Measurements from ENCODE around the gene NGRN. TPM values are rescaled to one million over a fixed set of nuclear protein-coding genes. Genes with fewer than 3 reads are reported as not detected.
A peak's percentile ranks its signal among the peaks of the same experiment; 100 is the strongest.
"Not testable (repeated sequence)": the region's sequence is repeated elsewhere in the genome, so short reads cannot be mapped to it uniquely, and the experiment has no call there.

The NGRN gene
- total and polyA plus RNA-seq, 3 experiments from 2014 or later: 34.1 to 45.8 (median 36.0) TPM

- Mint-ChIP-seq H3K9me3 (no peaks in the 10 kb centered on the region), H3K4me1 (peaks cover 55 to 69% (median 66%) of the 10 kb centered on the region in 3 donors), H3K27ac (peak overlapping the region; percentile 10 to 89 (median 52)), H3K27me3 (no peaks in the 10 kb centered on the region), H3K4me3 (peak overlapping the region in 5 of 7 donors; percentile 8 to 80 (median 58)), H3K36me3 (peaks cover 4 to 77% (median 26%) of the 10 kb centered on the region in 3 donors)
- no peaks in the 10 kb centered on the region for H3K27me3 ChIP-seq (ENCODE audit: insufficient read depth, low read length, poor library complexity, severe bottlenecking)
- ChIA-PET CTCF (interaction anchor here (0.6 to 0.9 kb wide), 2 partner anchors 40 to 201 kb away, joined by 3 to 4 read pairs; no protein-coding TSS in a partner anchor), POLR2A (no interaction called here)
- no peak overlapping the region for H3K27ac ChIP-seq (ENCODE audit: low read depth, low read length)
- no peaks in the 10 kb centered on the region for H3K9me3 ChIP-seq (ENCODE audit: low read length)
- DNase-seq: no peak
- H3K36me3 ChIP-seq (ENCODE audit: insufficient read depth, low read length): peaks cover 33% of the 10 kb centered on the region
- no peak overlapping the region for H3K4me3 ChIP-seq (ENCODE audit: low read length)
- H3K4me1 ChIP-seq (ENCODE audit: insufficient read depth, low read length): peaks cover 43% of the 10 kb centered on the region
Measured at GRCh38 chr15:90270502-90271150, 5.2 kb downstream of the NGRN start.

GRCh38 chr15:90271459-90272166 is 6.1 kb downstream of the NGRN start:
- no peak for DNase-seq
- Mint-ChIP-seq H3K9me3 (no peaks in the 10 kb centered on the region), H3K4me3 (no peak overlapping the region), H3K27ac (peak overlapping the region in 7 of 8 donors; percentile 7 to 84 (median 66)), H3K4me1 (peaks cover 48 to 66% (median 63%) of the 10 kb centered on the region in 3 donors), H3K36me3 (peaks cover 4 to 74% (median 26%) of the 10 kb centered on the region in 3 donors), H3K27me3 (no peaks in the 10 kb centered on the region)
- no peak overlapping the region for H3K4me3 ChIP-seq (ENCODE audit: low read length)
- no peaks in the 10 kb centered on the region for H3K9me3 ChIP-seq (ENCODE audit: low read length)
- no peak overlapping the region for H3K27ac ChIP-seq (ENCODE audit: low read depth, low read length)
- peaks cover 33% of the 10 kb centered on the region for H3K36me3 ChIP-seq (ENCODE audit: insufficient read depth, low read length)
- CTCF ChIA-PET: interaction anchor here (0.6 to 2.4 kb wide), 3 partner anchors 21 to 202 kb away, joined by 3 to 7 read pairs (median 4); no protein-coding TSS in a partner anchor
- peaks cover 41% of the 10 kb centered on the region for H3K4me1 ChIP-seq (ENCODE audit: insufficient read depth, low read length)
- H3K27me3 ChIP-seq (ENCODE audit: insufficient read depth, low read length, poor library complexity, severe bottlenecking): no peaks in the 10 kb centered on the region
- POLR2A ChIA-PET: no interaction called here

- POLR2A ChIA-PET; H3K36me3 ChIP-seq (ENCODE audit: insufficient read depth, low read length); H3K4me1 Mint-ChIP-seq; DNase-seq; H3K9me3 Mint-ChIP-seq; H3K4me3 Mint-ChIP-seq; H3K27ac ChIP-seq (ENCODE audit: low read depth, low read length); H3K27ac Mint-ChIP-seq; H3K9me3 ChIP-seq (ENCODE audit: low read length); H3K4me3 ChIP-seq (ENCODE audit: low read length); H3K27me3 Mint-ChIP-seq; CTCF ChIA-PET; H3K27me3 ChIP-seq (ENCODE audit: insufficient read depth, low read length, poor library complexity, severe bottlenecking); H3K4me1 ChIP-seq (ENCODE audit: insufficient read depth, low read length): not testable (repeated sequence)
- H3K36me3 Mint-ChIP-seq: peaks cover 0 to 18% (median 2%) of the 10 kb centered on the region in 3 donors
Measured at GRCh38 chr15:90278467-90278866, 13.0 kb downstream of the NGRN start.

GRCh38 chr15:90280743-90281142 is 15.3 kb downstream of the NGRN start:
- H3K4me3 Mint-ChIP-seq; H3K36me3 Mint-ChIP-seq; H3K27me3 ChIP-seq (ENCODE audit: insufficient read depth, low read length, poor library complexity, severe bottlenecking); H3K4me1 Mint-ChIP-seq; H3K4me1 ChIP-seq (ENCODE audit: insufficient read depth, low read length); H3K27me3 Mint-ChIP-seq; H3K4me3 ChIP-seq (ENCODE audit: low read length); H3K27ac ChIP-seq (ENCODE audit: low read depth, low read length); POLR2A ChIA-PET; H3K9me3 Mint-ChIP-seq; H3K9me3 ChIP-seq (ENCODE audit: low read length); CTCF ChIA-PET; H3K27ac Mint-ChIP-seq; DNase-seq; H3K36me3 ChIP-seq (ENCODE audit: insufficient read depth, low read length): not testable (repeated sequence)

DNA sequence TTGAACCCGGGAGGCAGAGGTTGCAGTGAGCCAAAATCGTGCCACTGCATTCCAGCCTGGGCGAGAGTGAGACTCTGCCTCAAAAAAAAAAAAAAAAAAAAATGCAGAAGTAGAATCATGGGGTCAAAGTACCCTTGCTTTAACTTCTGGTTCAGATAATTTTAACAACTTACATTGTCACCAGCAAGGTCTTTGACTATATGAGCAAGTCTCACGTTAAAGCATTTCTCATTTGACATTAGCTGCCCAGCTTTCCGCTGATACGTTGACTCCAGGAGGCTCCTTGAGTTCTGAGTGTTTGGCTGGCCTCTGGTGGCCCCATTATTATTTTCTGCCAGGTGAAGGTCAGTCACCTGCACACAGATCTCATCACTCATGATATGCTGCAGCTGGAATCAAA is 16.2 kb downstream of the NGRN start:
- not testable (repeated sequence) for H3K9me3 Mint-ChIP-seq; H3K27me3 Mint-ChIP-seq; H3K36me3 ChIP-seq (ENCODE audit: insufficient read depth, low read length); H3K4me1 Mint-ChIP-seq; DNase-seq; H3K36me3 Mint-ChIP-seq; H3K27ac ChIP-seq (ENCODE audit: low read depth, low read length); H3K4me1 ChIP-seq (ENCODE audit: insufficient read depth, low read length); H3K4me3 ChIP-seq (ENCODE audit: low read length); H3K9me3 ChIP-seq (ENCODE audit: low read length); H3K27me3 ChIP-seq (ENCODE audit: insufficient read depth, low read length, poor library complexity, severe bottlenecking); H3K4me3 Mint-ChIP-seq; H3K27ac Mint-ChIP-seq
- POLR2A ChIA-PET: interaction anchor here (0.8 kb wide), 1 partner anchor 94 kb away, joined by 3 read pairs; no protein-coding TSS in a partner anchor
- CTCF ChIA-PET: interaction anchor here (1.3 kb wide), 1 partner anchor 139 kb away, joined by 3 read pairs; no protein-coding TSS in a partner anchor

GRCh38 chr15:90286678-90287077 is 21.2 kb downstream of the NGRN start:
- Mint-ChIP-seq H3K36me3 (no peaks in the 10 kb centered on the region), H3K27me3 (no peaks in the 10 kb centered on the region), H3K27ac (no peak overlapping the region), H3K4me3 (no peak overlapping the region), H3K4me1 (peaks cover 0 to 4% (median 0%) of the 10 kb centered on the region in 3 donors), H3K9me3 (no peaks in the 10 kb centered on the region)
- Histone ChIP-seq H3K36me3 (ENCODE audit: insufficient read depth, low read length) (no peaks in the 10 kb centered on the region), H3K9me3 (ENCODE audit: low read length) (no peaks in the 10 kb centered on the region), H3K4me1 (ENCODE audit: insufficient read depth, low read length) (no peaks in the 10 kb centered on the region), H3K4me3 (ENCODE audit: low read length) (no peak overlapping the region), H3K27me3 (ENCODE audit: insufficient read depth, low read length, poor library complexity, severe bottlenecking) (no peaks in the 10 kb centered on the region), H3K27ac (ENCODE audit: low read depth, low read length) (no peak overlapping the region)
- CTCF ChIA-PET: interaction anchor here (0.7 to 2.0 kb wide), 10 partner anchors 9 to 146 kb away, joined by 3 to 6 read pairs (median 4); partner anchors contain the start of genes CIB1 and GDPGP1
- DNase-seq: peak in 4 of 5 donors; percentile 24 to 62 (median 52)
- POLR2A ChIA-PET: interaction anchor here (0.7 kb wide), 1 partner anchor 85 kb away, joined by 17 read pairs; the partner anchor contains the start of gene SEMA4B

DNA sequence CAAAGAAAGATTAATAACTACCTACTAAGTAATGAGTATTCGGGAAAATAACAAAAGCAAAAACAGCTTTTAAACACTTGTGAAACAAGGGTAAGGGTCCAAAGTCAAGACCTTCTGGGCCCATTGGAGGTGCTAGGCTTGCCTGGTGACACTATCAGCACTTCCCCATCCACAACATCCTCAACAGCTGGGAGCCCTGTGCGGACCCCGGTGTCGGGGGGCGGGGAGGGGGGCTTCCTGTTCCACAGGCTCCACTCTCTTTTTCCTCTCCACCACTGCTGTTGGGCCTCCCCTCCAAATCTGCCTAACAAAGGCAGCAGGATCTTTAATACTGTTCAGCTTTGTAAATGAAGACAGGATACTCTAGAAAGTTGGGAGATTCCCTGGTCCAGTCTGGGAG is 21.6 kb downstream of the NGRN start:
- Mint-ChIP-seq H3K27ac (no peak overlapping the region), H3K4me1 (peaks cover 0 to 4% (median 0%) of the 10 kb centered on the region in 3 donors), H3K36me3 (no peaks in the 10 kb centered on the region), H3K9me3 (no peaks in the 10 kb centered on the region), H3K4me3 (peak overlapping the region in 1 of 7 donors; percentile 40), H3K27me3 (peaks cover 0 to under 1% of the 10 kb centered on the region in 2 donors)
- ChIA-PET POLR2A (interaction anchor here (0.7 kb wide), 1 partner anchor 86 kb away, joined by 17 read pairs; the partner anchor contains the start of gene SEMA4B), CTCF (interaction anchor here (0.7 to 2.0 kb wide), 10 partner anchors 8 to 146 kb away, joined by 3 to 6 read pairs (median 4); partner anchors contain the start of genes CIB1 and GDPGP1)
- no peaks in the 10 kb centered on the region for H3K9me3 ChIP-seq (ENCODE audit: low read length)
- no peak overlapping the region for H3K27ac ChIP-seq (ENCODE audit: low read depth, low read length)
- H3K4me1 ChIP-seq (ENCODE audit: insufficient read depth, low read length): no peaks in the 10 kb centered on the region
- DNase-seq: no peak
- no peaks in the 10 kb centered on the region for H3K36me3 ChIP-seq (ENCODE audit: insufficient read depth, low read length)
- H3K27me3 ChIP-seq (ENCODE audit: insufficient read depth, low read length, poor library complexity, severe bottlenecking): no peaks in the 10 kb centered on the region
- H3K4me3 ChIP-seq (ENCODE audit: low read length): no peak overlapping the region

GRCh38 chr15:90287946-90288345 is 22.5 kb downstream of the NGRN start:
- Histone ChIP-seq H3K9me3 (ENCODE audit: low read length) (no peaks in the 10 kb centered on the region), H3K36me3 (ENCODE audit: insufficient read depth, low read length) (no peaks in the 10 kb centered on the region), H3K4me1 (ENCODE audit: insufficient read depth, low read length) (no peaks in the 10 kb centered on the region), H3K4me3 (ENCODE audit: low read length) (no peak overlapping the region), H3K27ac (ENCODE audit: low read depth, low read length) (no peak overlapping the region), H3K27me3 (ENCODE audit: insufficient read depth, low read length, poor library complexity, severe bottlenecking) (no peaks in the 10 kb centered on the region)
- Mint-ChIP-seq H3K4me3 (no peak overlapping the region), H3K36me3 (no peaks in the 10 kb centered on the region), H3K27me3 (peaks cover 0 to 2% of the 10 kb centered on the region in 2 donors), H3K4me1 (peaks cover 0 to 4% (median 0%) of the 10 kb centered on the region in 3 donors), H3K27ac (no peak overlapping the region), H3K9me3 (no peaks in the 10 kb centered on the region)
- ChIA-PET POLR2A (no interaction called here), CTCF (interaction anchor here (1.3 to 2.0 kb wide), 2 partner anchors 13 to 54 kb away, joined by 4 to 6 read pairs; partner anchors contain the start of genes CIB1 and GDPGP1)
- no peak for DNase-seq
